CD4-positive, CD25-positive, alpha-beta regulatory T cell (primary cell): ENCODE measurements around the gene TARBP2. TPM values are rescaled to one million over a fixed set of nuclear protein-coding genes. Genes with fewer than 3 reads are reported as not detected.

Experiments
- ATAC-seq, 2 donors: fragments of 150-1000 bp; cut with Tn5 transposase; one replicate each; pipeline ENCODE4 v1.10.0; 2021; ENCODE audit warnings: low read depth in 2 of 2, moderate number of reproducible peaks in 2 of 2, moderate library complexity in 1 of 2
- DNase-seq, 3 donors: peaks; one replicate each; pipeline versions ENCODE4 v3.0.0 to v3.0.0-alpha.2; 2012 to 2022; ENCODE audit warnings: mixed read lengths in 1 of 3
- H3K27ac ChIP-seq: one replicate; pipeline ENCODE4 v1.7.0; 2013; ENCODE audit warnings: mild to moderate bottlenecking, low read length; ENCODE audit not compliant: insufficient read depth, poor library complexity, severe bottlenecking
- H3K27me3 ChIP-seq: one replicate; pipeline ENCODE4 v1.7.0; 2013; ENCODE audit warnings: low read length; ENCODE audit not compliant: control insufficient read depth, insufficient read depth
- H3K36me3 ChIP-seq: one replicate; pipeline ENCODE4 v1.7.0; 2013; ENCODE audit warnings: mild to moderate bottlenecking, low read length, moderate library complexity; ENCODE audit not compliant: control insufficient read depth, insufficient read depth
- H3K4me1 ChIP-seq: 2 replicates; pipeline ENCODE4 v1.7.0; 2013; ENCODE audit warnings: mild to moderate bottlenecking, low read length; ENCODE audit not compliant: insufficient read depth, control insufficient read depth, poor library complexity, severe bottlenecking
- H3K4me3 ChIP-seq: one replicate; pipeline ENCODE4 v1.7.0; 2013; ENCODE audit warnings: low read depth, mild to moderate bottlenecking, low read length, moderate library complexity
- H3K9me3 ChIP-seq, 2 experiments: 1 replicate in 1 of 2; 2 replicates in 1 of 2; pipeline ENCODE4 v1.7.0; 2013; ENCODE audit warnings: low read length in 2 of 2, mild to moderate bottlenecking in 1 of 2, moderate library complexity in 1 of 2; ENCODE audit not compliant: control insufficient read depth in 2 of 2
- H3K27ac Mint-ChIP-seq, 3 donors: one replicate each; pipeline ENCODE4 v1.8.0; 2020 to 2022; ENCODE audit warnings: mild to moderate bottlenecking in 3 of 3, mixed read lengths in 3 of 3, moderate library complexity in 2 of 3
- H3K27me3 Mint-ChIP-seq: one replicate; pipeline ENCODE4 v1.8.0; 2022; ENCODE audit warnings: mild to moderate bottlenecking, mixed read lengths
- H3K36me3 Mint-ChIP-seq: one replicate; pipeline ENCODE4 v1.8.0; 2020; ENCODE audit warnings: mixed read lengths
- H3K4me1 Mint-ChIP-seq, 4 donors: one replicate each; pipeline ENCODE4 v1.8.0; 2020 to 2022; ENCODE audit warnings: mixed read lengths in 4 of 4, mild to moderate bottlenecking in 1 of 4
- H3K4me3 Mint-ChIP-seq, 4 donors: one replicate each; pipeline ENCODE4 v1.8.0; 2020 to 2022; ENCODE audit warnings: mild to moderate bottlenecking in 4 of 4, mixed read lengths in 4 of 4, moderate library complexity in 3 of 4
- H3K9me3 Mint-ChIP-seq, 7 donors: one replicate each; pipeline ENCODE4 v1.8.0; 2020 to 2022; ENCODE audit warnings: mixed read lengths in 7 of 7, mild to moderate bottlenecking in 3 of 7, moderate library complexity in 2 of 7
- polyA plus RNA-seq, 4 donors: library from polyadenylated mRNA; unstranded; fragments of 300-500 nt; fragmentation: Illumina TruSeq; gene quantifications; one replicate each; pipeline ENCODE4 v1.2.3, GENCODE V29; 2021
- total RNA-seq: library from RNA; stranded (reverse); gene quantifications from one replicate; pipeline ENCODE4 v1.2.3, GENCODE V29; 2022

The TARBP2 gene, protein sequence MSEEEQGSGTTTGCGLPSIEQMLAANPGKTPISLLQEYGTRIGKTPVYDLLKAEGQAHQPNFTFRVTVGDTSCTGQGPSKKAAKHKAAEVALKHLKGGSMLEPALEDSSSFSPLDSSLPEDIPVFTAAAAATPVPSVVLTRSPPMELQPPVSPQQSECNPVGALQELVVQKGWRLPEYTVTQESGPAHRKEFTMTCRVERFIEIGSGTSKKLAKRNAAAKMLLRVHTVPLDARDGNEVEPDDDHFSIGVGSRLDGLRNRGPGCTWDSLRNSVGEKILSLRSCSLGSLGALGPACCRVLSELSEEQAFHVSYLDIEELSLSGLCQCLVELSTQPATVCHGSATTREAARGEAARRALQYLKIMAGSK
- total RNA-seq (25.1 TPM), polyA plus RNA-seq (10 to 100 TPM; 22.5 to 29.1 (median 25.6) TPM)

DNA sequence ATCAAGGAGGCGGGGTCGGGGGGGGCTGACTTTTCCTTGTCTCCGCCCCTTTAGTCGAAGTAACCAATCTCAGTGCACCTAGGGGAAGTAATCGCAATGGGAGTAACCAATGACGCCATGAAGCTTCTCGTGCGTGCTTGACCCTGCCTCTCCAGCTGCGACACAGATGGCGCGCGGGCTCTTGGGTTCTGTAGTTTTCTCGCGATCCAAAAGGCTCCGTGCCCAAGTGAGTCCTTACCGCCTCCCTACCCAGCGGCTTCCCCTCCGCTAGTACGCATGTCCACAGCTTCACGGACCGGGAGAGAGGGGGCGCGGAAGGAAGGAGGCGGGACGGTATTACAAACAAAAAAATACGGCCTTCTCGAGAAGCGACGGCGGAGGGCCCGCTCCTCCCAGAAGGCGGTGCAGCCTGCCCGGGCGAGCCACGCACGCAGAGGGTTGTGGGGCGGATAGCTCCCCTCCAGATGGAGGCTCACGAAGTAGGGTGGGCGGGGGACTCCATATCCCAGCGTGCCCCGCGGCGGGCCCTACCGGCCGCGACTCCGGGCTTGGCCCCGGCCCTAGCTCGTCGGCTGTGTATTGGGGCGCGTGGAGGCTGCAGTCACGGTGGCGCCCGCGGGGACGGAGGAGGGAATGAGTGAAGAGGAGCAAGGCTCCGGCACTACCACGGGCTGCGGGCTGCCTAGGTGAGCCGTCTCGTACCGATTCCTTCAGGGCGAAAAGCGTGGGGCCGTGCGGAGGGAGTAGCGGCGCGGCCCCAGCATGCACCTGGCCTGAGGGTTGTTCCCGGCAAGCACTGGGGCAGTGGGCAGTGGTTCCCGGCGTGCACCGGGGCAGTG lies at the start of gene TARBP2:
TSS of gene TARBP2 (plus strand) at position 508 of the 839 bp plus-strand sequence. CDS start at position 634, 126 bp downstream.
- Histone ChIP-seq H3K27ac (peak within 1 kb of the TSS; percentile 99), H3K4me3 (peak within 1 kb of the TSS; percentile 77), H3K36me3 (peaks cover 15% of the 10 kb centered on the region), H3K9me3 (no peaks in the 10 kb centered on the region), H3K27me3 (no peaks in the 10 kb centered on the region), H3K4me1 (peaks cover 38% of the 10 kb centered on the region)
- H3K36me3 Mint-ChIP-seq, result peaks cover 15% of the 10 kb centered on the region
- no peaks in the 10 kb centered on the region for H3K9me3 Mint-ChIP-seq
- H3K4me3 Mint-ChIP-seq, result peak within 1 kb of the TSS; percentile 90 to 97 (median 94)
- no peaks in the 10 kb centered on the region for H3K27me3 Mint-ChIP-seq
- H3K4me1 Mint-ChIP-seq, result peaks cover 0 to 61% (median 27%) of the 10 kb centered on the region in 4 donors
- peak within 1 kb of the TSS; percentile 96 to 98 (median 98) for H3K27ac Mint-ChIP-seq
- ATAC-seq (peak; percentile 79 to 81), DNase-seq (peak; percentile 98 to 99 (median 99))

DNA sequence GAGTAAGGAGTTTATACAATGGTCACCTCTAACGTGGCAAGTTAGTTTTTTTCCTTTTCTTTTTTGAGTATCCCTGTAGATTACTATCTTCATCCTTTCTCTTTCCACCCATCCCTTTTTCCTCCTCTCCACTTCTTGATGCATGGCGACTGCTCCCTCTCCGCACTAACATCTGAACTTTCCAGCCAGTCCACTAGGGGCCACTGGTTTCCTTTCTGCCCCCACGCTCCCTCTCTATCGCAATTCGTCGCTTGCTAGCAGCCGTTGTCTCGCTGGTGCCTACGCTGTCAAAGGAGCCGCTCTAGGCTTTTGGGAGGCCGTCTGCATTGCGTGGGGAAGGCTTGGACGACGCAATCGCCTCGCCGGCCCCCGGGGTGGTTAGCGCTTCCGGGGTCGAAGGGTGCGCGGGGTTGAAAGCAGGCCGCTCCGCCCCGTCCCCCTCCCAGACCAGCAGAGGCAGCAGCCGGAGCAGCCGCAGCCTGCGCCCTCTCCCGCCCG lies 49.4 kb upstream of the TARBP2 start, which contains the start of gene PCBP2:
TSS of gene PCBP2 (plus strand) at position 442 of the 498 bp plus-strand sequence. CDS start 2,699 bp downstream, outside the sequence.
- peaks cover 50% of the 10 kb centered on the region for H3K36me3 ChIP-seq
- H3K36me3 Mint-ChIP-seq, result peaks cover 38% of the 10 kb centered on the region
- H3K27ac ChIP-seq, result peak within 1 kb of the TSS; percentile 94
- peaks cover 22% of the 10 kb centered on the region for H3K4me1 ChIP-seq
- peaks cover 0 to 2% (median 0%) of the 10 kb centered on the region in 7 donors for H3K9me3 Mint-ChIP-seq
- H3K4me3 ChIP-seq, result peak within 1 kb of the TSS; percentile 99
- H3K27me3 Mint-ChIP-seq, result peaks cover 5% of the 10 kb centered on the region
- peak; percentile 95 to 97 for ATAC-seq
- peak within 1 kb of the TSS; percentile 96 to 100 (median 98) for H3K27ac Mint-ChIP-seq
- peak; percentile 97 to 99 (median 98) for DNase-seq
- H3K4me3 Mint-ChIP-seq, result peak within 1 kb of the TSS; percentile 65 to 99 (median 99)
- no peaks in the 10 kb centered on the region for H3K27me3 ChIP-seq
- H3K4me1 Mint-ChIP-seq, result peaks cover 5 to 49% (median 37%) of the 10 kb centered on the region in 4 donors
- no peaks in the 10 kb centered on the region for H3K9me3 ChIP-seq

DNA sequence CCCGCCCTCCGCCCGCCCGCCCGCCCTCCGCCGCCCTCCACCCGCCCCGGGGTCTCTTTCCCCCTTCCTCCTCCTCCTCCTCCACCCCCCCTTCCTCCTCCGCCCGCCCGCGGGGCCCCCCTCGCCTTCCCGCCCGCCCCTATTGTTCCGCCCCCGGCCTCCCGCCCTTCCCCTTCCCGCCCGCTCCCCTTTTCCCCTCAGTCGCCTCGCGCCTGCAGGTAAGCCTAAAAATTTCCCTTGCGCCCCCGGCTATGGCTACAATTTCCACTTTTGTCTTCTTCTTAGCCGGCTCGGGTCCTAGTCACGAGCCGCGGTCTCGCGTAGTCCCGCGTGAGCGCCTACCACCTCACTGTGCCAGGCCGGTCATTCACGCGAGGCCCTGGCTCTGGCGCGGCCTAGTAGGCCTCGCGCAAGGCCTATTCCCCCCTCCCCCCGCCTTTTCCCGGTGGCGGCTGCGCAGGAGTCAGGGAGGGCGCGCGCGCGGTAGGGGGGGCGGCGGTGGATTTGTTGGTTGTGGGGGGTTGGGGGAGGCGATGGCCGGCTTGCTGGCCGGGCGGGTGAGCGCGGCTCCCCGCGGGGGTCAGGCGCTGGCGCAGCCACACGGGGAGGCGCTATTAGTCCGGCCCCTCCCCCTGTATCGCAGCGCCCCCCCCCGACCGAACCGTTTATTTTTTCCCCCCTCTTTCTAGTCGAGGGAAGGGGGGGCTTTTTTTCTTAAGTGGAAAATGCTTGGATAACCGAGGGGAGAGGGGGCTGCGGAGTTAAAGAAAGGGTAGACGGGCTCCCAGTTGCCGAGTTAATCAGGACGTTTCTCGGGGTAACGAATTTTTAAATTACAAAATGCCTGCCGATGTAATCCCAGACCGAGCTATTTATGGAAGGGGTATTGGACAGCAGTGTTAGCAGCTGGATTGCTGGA lies 48.7 kb upstream of the TARBP2 start:
- Histone ChIP-seq H3K4me1 (peaks cover 22% of the 10 kb centered on the region), H3K27ac (peak overlapping the region; percentile 94), H3K27me3 (no peaks in the 10 kb centered on the region), H3K4me3 (peak overlapping the region; percentile 99), H3K36me3 (peaks cover 53% of the 10 kb centered on the region), H3K9me3 (no peaks in the 10 kb centered on the region)
- Mint-ChIP-seq H3K36me3 (peaks cover 40% of the 10 kb centered on the region), H3K4me3 (peak overlapping the region; percentile 65 to 99 (median 99)), H3K27me3 (peaks cover 5% of the 10 kb centered on the region), H3K9me3 (peaks cover 0 to 2% (median 0%) of the 10 kb centered on the region in 7 donors), H3K4me1 (peaks cover 5 to 51% (median 37%) of the 10 kb centered on the region in 4 donors), H3K27ac (peak overlapping the region; percentile 96 to 100 (median 98))
- peak; percentile 30 to 38 for ATAC-seq
- peak; percentile 70 to 86 (median 83) for DNase-seq

DNA sequence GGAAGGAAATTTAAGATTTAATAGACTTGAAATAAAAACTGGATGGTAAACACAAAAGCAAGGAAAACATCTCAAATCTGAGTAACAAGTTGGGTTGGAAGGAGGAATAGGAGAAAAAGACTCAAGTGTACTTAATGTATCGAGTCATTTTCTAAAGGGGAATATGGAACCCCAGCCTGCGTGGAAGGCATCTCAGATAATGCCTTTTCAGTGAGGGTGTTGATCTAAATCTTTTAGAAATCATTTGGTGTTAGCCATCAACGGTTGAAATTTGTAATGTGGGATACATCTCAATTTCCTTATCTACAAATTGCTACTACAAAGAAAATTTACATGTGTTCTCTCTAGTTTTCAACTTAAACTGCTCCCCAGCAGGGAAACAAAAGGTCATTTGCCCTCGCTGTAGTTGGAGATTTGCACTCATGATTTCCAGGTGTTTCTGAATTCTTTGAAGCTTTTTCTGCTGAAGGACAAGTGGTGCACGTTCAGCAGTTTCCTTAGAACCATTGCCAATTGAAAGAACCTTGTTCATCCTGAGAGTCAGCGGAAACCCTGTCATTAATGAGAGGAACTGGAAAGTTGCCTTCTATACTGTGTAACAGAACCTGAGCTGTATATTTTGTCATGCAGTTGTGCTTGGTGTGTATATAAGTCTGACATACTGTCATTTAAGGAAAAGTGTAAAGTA lies 47.0 kb upstream of the TARBP2 start:
- Histone ChIP-seq H3K27ac (peak overlapping the region; percentile 94), H3K36me3 (peaks cover 58% of the 10 kb centered on the region), H3K4me3 (peak overlapping the region; percentile 99)

DNA sequence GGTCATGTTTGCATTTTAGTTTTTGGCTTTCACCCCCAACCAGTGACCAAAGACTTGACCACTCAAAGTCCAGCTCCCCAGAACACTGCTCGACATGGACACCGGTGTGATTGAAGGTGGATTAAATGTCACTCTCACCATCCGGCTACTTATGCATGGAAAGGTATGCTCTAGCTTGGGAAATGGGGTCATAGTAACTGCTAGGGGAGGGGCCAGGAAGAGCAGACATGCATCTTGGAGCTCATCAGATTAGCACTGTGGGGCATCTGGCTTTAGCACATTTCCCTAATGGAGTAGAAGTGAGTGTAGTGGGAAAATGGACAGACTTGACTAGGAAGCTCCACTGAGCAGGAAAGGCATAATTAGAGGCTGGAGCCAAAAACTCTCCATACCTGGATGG lies 46.4 kb upstream of the TARBP2 start:
- H3K27ac ChIP-seq, result peak overlapping the region; percentile 24
- peaks cover 64% of the 10 kb centered on the region for H3K36me3 ChIP-seq
- H3K36me3 Mint-ChIP-seq, result peaks cover 38% of the 10 kb centered on the region
- no peak overlapping the region for H3K4me3 ChIP-seq
- DNase-seq, result no peak
- peak overlapping the region; percentile 65 to 99 (median 99) for H3K4me3 Mint-ChIP-seq
- peak overlapping the region in 2 of 3 donors; percentile 36 to 98 for H3K27ac Mint-ChIP-seq
- H3K27me3 ChIP-seq, result no peaks in the 10 kb centered on the region
- no peak for ATAC-seq
- peaks cover 25% of the 10 kb centered on the region for H3K4me1 ChIP-seq
- no peaks in the 10 kb centered on the region for H3K9me3 ChIP-seq
- peaks cover 0 to 2% (median 0%) of the 10 kb centered on the region in 7 donors for H3K9me3 Mint-ChIP-seq
- peaks cover 10 to 53% (median 38%) of the 10 kb centered on the region in 4 donors for H3K4me1 Mint-ChIP-seq
- H3K27me3 Mint-ChIP-seq, result peaks cover 5% of the 10 kb centered on the region

More for the DNA sequence above, 47.0 kb upstream of the TARBP2 start:
- Mint-ChIP-seq H3K4me3 (peak overlapping the region; percentile 65 to 99 (median 99)), H3K27ac (peak overlapping the region in 2 of 3 donors; percentile 12 to 98), H3K9me3 (peaks cover 0 to 2% (median 0%) of the 10 kb centered on the region in 7 donors), H3K27me3 (peaks cover 5% of the 10 kb centered on the region), H3K4me1 (peaks cover 8 to 51% (median 36%) of the 10 kb centered on the region in 4 donors), H3K36me3 (peaks cover 35% of the 10 kb centered on the region)
- Histone ChIP-seq H3K27me3 (no peaks in the 10 kb centered on the region), H3K9me3 (no peaks in the 10 kb centered on the region), H3K4me1 (peaks cover 25% of the 10 kb centered on the region)
- ATAC-seq, result no peak
- peak in 1 of 3 donors; percentile 16 for DNase-seq

DNA sequence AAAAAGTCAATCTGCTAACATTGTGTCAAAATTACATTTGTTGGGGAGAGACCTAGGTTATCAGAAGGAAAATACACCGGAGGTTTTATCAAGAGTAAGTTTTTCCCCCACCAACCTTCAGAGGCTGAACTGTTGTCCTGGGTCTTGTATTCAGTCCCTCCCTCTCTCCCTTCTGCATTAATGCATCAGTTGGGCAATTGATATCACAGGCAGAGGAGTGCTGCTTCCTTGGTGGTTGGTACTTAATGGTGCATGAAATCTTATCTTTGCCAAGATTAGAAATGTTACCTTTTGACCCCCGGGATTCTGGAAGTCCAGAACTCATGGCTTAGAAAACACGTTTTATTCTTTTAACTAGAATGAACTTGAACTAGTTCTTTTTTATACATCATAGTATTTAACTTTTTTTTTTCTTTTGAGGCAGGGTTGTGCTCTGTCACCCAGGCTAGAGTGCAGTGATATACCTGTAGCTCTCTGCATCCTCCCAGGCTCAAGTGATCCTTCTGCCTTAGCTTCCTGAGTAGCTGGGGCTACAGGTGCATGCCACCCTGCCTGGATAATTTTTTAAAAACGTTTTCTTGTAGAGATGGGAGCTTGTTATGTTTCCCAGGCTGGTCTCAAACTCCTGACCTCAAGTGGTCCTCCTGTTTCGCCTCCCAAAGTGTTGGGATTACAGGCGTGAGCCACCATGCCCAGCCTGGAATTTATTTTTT lies 44.3 kb upstream of the TARBP2 start:
- no peak for ATAC-seq
- Mint-ChIP-seq H3K4me3 (peak overlapping the region in 1 of 4 donors; percentile 79), H3K9me3 (peaks cover 0 to 2% (median 0%) of the 10 kb centered on the region in 7 donors), H3K36me3 (peaks cover 52% of the 10 kb centered on the region), H3K27ac (no peak overlapping the region), H3K4me1 (peaks cover 14 to 60% (median 38%) of the 10 kb centered on the region in 4 donors), H3K27me3 (peaks cover 5% of the 10 kb centered on the region)
- no peak overlapping the region for H3K4me3 ChIP-seq
- no peak for DNase-seq
- peaks cover 85% of the 10 kb centered on the region for H3K36me3 ChIP-seq
- peaks cover 25% of the 10 kb centered on the region for H3K4me1 ChIP-seq
- no peak overlapping the region for H3K27ac ChIP-seq
- no peaks in the 10 kb centered on the region for H3K27me3 ChIP-seq
- no peaks in the 10 kb centered on the region for H3K9me3 ChIP-seq
